SH-SY5Y (cell line): ENCODE data around the gene KCNQ5.

Experiments used
- GATA2 ChIP-seq: IDR thresholded peaks from 2 replicates; pipeline ENCODE4 v1.6.1; 2011; ENCODE audit warnings: mild to moderate bottlenecking, low read depth, low read length
- GATA3 ChIP-seq: IDR thresholded peaks from 2 replicates; pipeline ENCODE4 v1.6.1; 2011; ENCODE audit warnings: low read depth, mild to moderate bottlenecking, low read length, moderate library complexity

GRCh38 chr6:72624557-72625160 is 2.8 kb downstream of the KCNQ5 start:
- no peak for TF ChIP-seq GATA2
- no peak for TF ChIP-seq GATA3
